LNCAP (cell line): Measurements from ENCODE around the gene RPL12.

Source experiments
- TF ChIP-seq, protein P1 (sequence below): fragments of 450-650 bp; IDR thresholded peaks from 2 replicates; pipeline ENCODE4 v1.5.1; 2017; ENCODE audit warnings: mild to moderate bottlenecking

RPL12 gene

DNA sequence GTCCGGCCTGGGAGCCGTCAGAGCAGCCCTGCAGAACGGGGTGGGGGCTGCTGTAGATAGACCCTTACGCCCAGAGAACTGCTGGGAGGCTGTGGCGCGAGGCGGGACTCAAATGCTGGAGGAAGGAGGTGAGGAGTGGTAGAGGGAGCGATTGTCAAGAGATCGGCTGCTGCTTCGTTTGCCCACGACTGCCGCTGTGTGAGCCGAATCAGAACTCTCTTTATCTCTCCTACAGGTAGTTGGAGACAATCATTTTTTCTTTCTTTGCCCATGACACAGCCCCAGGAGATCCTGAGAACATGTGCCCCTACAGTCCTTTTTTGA, 26.6 kb downstream of the RPL12 start:
- TF ChIP-seq, protein P1, sequence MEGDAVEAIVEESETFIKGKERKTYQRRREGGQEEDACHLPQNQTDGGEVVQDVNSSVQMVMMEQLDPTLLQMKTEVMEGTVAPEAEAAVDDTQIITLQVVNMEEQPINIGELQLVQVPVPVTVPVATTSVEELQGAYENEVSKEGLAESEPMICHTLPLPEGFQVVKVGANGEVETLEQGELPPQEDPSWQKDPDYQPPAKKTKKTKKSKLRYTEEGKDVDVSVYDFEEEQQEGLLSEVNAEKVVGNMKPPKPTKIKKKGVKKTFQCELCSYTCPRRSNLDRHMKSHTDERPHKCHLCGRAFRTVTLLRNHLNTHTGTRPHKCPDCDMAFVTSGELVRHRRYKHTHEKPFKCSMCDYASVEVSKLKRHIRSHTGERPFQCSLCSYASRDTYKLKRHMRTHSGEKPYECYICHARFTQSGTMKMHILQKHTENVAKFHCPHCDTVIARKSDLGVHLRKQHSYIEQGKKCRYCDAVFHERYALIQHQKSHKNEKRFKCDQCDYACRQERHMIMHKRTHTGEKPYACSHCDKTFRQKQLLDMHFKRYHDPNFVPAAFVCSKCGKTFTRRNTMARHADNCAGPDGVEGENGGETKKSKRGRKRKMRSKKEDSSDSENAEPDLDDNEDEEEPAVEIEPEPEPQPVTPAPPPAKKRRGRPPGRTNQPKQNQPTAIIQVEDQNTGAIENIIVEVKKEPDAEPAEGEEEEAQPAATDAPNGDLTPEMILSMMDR: peak; percentile 19; the same call in 1 of the 2 replicates

DNA sequence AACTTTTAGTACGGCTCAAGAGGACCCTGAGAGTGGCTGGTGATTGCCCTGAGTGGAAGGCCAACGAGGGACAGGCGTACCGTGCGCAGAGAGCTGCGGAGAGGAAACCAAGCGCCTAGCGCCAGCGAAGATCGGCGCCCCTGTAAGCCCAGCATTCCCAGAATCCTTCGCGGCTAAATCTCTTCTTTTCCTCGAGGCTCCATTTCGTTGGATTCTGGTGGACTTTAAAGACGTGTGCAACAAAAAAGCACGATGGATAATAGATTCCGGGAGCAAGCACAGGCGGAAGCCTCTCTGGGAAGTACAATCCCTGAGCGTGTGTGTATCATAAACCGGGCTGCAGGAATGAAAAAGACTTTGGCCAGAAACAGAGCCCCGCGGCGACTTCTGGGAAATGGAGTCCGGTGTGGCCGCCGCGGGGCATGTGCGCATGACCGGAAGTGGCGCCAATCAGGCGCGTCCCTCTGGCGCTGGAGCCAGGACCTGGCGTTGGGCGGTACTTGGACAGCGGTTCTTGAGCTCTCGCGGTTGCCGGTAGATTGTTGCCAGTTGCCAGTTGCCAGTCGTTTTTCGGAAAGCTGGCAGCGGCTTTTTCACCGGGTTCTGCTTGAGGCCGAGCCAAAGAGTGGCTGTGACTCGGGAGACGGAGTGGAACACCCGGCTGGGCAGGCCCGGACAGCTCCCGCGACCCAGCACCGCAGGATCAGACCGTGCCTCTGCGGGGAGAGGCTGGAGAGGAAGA, 27.1 kb downstream of the RPL12 start, which contains the start of gene ZNF79:
Gene ZNF79 (plus strand): TSS at position 449 of the 742 bp plus-strand sequence. CDS start 406 bp downstream, outside the sequence.
- TF ChIP-seq, protein P1: no peak

DNA sequence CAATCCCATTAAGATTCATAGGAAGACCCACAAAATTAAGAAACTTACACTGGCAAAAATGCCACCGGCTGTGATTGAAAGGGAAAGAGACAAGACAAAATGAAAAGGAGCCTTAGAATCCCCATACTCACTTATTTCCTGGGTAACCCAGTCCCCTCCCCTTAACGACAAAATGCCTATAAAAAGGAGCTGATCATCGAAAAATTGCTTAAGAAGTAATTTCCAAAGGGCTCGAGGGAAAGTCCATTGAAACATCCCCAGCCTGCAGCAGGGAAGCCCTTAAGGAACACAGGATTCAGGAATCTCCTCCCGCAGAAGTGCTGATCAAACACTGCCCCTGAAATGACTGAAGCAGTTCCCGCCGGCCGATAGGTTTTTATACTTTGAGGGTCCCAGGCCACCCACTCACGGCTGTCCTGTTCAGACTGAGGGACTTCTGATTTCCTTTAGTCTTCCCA, 27.7 kb downstream of the RPL12 start:
- TF ChIP-seq, protein P1: no peak

DNA sequence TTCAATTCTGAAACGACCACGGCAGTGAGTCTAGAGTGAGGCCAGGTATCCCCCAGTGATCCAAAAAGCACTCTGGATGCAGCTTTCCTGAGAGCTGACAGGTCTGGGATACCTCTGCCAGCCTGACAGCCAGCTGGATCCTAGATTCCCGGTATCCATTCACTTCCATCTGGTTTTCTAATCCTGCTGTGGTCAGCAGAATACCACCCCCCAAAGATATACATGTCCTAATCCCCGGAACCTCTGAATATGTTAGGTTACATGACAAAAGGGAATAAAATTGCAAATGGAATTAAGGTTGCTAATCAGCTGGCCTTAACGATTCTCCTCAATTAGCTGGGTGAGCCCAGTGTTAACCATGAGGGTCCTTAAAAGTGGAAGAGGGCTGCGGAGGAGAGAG, 28.4 kb downstream of the RPL12 start:
- TF ChIP-seq, protein P1: no peak

DNA sequence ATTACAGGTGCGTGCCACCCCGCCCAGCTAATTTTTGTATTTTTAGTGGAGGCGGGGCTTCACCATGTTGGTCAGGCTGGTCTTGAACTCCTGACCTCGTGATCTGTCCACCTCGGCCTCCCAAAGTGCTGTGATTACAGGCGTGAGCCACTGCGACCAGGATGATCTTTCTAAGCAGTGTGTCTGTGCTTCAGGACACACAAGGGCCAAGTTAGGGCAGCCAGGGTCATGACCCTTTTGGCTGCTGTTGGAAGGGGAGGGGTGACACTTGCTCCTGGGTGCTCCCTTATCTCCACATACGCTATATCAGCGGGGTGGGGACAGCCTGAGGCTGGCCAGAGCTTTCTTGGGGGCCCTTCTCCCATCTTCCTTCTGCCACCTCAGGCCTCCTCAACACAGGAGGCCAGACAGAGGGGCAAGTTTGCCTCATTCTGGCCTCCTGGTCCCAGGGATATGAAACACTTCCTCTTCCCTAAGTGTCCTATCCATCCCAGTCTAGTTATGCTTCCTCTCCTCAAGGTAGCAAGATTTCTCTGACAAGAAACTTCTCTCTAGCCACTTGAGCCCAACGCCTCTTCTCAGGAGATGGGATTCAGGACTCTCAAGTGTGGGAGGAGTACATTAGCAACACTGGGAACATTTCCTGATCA, 28.9 kb downstream of the RPL12 start:
- TF ChIP-seq, protein P1: no peak

DNA sequence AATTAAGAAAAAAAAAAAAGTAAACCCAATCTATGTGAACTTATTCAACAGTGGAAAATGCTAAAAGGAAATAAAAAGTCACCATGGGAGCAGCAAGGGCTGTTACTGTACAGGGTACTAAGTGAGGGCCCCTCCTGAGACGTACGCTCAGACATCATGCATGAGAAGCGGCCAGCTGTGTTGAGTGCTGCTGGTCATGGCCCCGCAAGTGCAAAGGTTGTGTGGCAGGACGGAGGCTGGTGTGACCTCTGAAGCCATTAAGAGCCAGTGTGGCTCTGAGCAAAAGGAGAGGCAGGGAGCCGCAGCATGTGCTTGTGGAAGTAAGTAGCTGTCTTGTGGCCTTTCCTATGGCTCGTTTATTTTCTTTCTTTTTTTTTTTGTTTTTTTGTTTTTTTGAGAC, 30.1 kb downstream of the RPL12 start:
- TF ChIP-seq, protein P1: no peak

DNA sequence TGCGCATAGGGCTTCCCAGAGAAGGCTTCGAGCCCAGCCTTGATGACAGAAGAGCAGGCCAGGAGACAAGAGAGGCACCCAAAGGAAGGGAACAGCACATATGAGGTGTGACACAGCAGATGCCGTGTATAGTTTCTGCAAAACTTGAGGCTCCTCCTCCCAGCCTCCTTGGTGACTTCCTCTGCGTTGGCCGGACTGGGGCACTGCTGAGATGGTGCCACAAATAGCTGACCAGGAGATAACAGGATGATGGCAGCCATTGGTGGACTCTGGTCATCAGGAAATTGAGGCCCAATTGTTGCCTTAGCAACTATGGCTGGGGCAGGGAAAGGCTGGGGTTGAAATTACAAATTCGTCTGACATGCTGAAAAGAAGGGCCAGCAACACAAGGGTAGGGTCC, 31.9 kb downstream of the RPL12 start:
- TF ChIP-seq, protein P1: no peak
